Epithelial cell of proximal tubule (primary cell): ENCODE measurements around the gene TUBGCP6. TPM values are rescaled to one million over a fixed set of nuclear protein-coding genes. Genes with fewer than 3 reads are reported as not detected.

Source experiments
- DNase-seq: peaks from one replicate; pipeline ENCODE4 v3.0.0-alpha.2; 2011; ENCODE audit warnings: low read depth
- H3K4me3 ChIP-seq: 2 replicates; pipeline ENCODE4 v1.5.1; 2011; ENCODE audit warnings: low read depth, mild to moderate bottlenecking, low read length
- CTCF ChIP-seq: conservative IDR thresholded peaks from 2 replicates; pipeline ENCODE4 v1.5.1; 2012; ENCODE audit warnings: low read depth, mild to moderate bottlenecking, low read length
- total RNA-seq: library from RNA; depleted of rRNA; stranded (reverse); fragments of >200 nt; gene quantifications from 2 replicates; pipeline ENCODE4 v1.2.3, GENCODE V29; 2015

TUBGCP6 gene
- total RNA-seq, 1 donor from 2014 or later, result 26.1 TPM

- DNase-seq, result no peak
- TF ChIP-seq CTCF, result no peak
- H3K4me3 ChIP-seq, result no peak overlapping the region
These were observed 48.6 kb downstream of the TUBGCP6 start for GRCh38 chr22:50196256-50196655.

GRCh38 chr22:50194037-50194805 lies 50.6 kb downstream of the TUBGCP6 start:
- H3K4me3 ChIP-seq, result no peak overlapping the region
- no peak for TF ChIP-seq CTCF
- DNase-seq, result no peak

- TF ChIP-seq CTCF, result no peak
- H3K4me3 ChIP-seq, result no peak overlapping the region
- no peak for DNase-seq
These were observed 51.2 kb downstream of the TUBGCP6 start for GRCh38 chr22:50193621-50194020.

- no peak for DNase-seq
- TF ChIP-seq CTCF, result no peak
These were observed 52.2 kb downstream of the TUBGCP6 start for GRCh38 chr22:50192436-50193204.

GRCh38 chr22:50190941-50191741 lies 53.7 kb downstream of the TUBGCP6 start:
- TF ChIP-seq CTCF, result no peak
- peak overlapping the region; percentile 60 for H3K4me3 ChIP-seq
- no peak for DNase-seq

More at GRCh38 chr22:50192436-50193204, 52.2 kb downstream of the TUBGCP6 start:
- H3K4me3 ChIP-seq, result no peak overlapping the region

- peak overlapping the region; percentile 60 for H3K4me3 ChIP-seq
- peak; percentile 46 for TF ChIP-seq CTCF
- peak; percentile 47 for DNase-seq
These were observed 54.5 kb downstream of the TUBGCP6 start for GRCh38 chr22:50190182-50190940.
